ENCODE data around the gene STARD5.

GRCh38 chr15:81268881-81269601 is 54.9 kb downstream of the STARD5 start:
- TF ChIP-seq CTCF (IDR thresholded peaks at IDR 0.05): no peak
- TF ChIP-seq POLR2A (IDR thresholded peaks at IDR 0.05): no peak
